Measurements from ENCODE around the gene RAB6D. TPM values are rescaled to one million over a fixed set of nuclear protein-coding genes. Genes with fewer than 3 reads are reported as not detected.
"Not testable (repeated sequence)": the region's sequence is repeated elsewhere in the genome, so short reads cannot be mapped to it uniquely, and the experiment has no call there.

The RAB6D gene
- total and polyA plus RNA-seq, 4 experiments from 2014 or later = not detected

GRCh38 chr2:131400849-131401248 lies 36.9 kb upstream of the RAB6D start:
- Histone ChIP-seq H3K27ac (ENCODE audit: low read depth, low read length) (no peak overlapping the region), H3K36me3 (ENCODE audit: insufficient read depth, low read length) (no peaks in the 10 kb centered on the region), H3K9me3 (ENCODE audit: control insufficient read depth in 1 of 2, low read length in 2 of 2) (no peaks in the 10 kb centered on the region), H3K27me3 (ENCODE audit: insufficient read depth, low read length) (no peaks in the 10 kb centered on the region), H3K4me3 (ENCODE audit: low read length in 2 of 2) (no peak overlapping the region), H3K4me1 (ENCODE audit: insufficient read depth, low read length) (no peaks in the 10 kb centered on the region)
- intact Hi-C loops (cut with micrococcal nuclease) = no loop called here
- no peaks in the 10 kb centered on the region for H3K36me3 Mint-ChIP-seq
- H3K4me1 Mint-ChIP-seq = no peaks in the 10 kb centered on the region
- H3K27ac Mint-ChIP-seq = no peak overlapping the region
- H3K27me3 Mint-ChIP-seq = peaks cover 11 to 14% of the 10 kb centered on the region in 2 donors
- H3K4me3 Mint-ChIP-seq = no peak overlapping the region
- ChIA-PET POLR2A (ENCODE audit: partially characterized antibody) (no interaction called here), CTCF (ENCODE audit: partially characterized antibody) (no interaction called here)
- H3K9me3 Mint-ChIP-seq = peaks cover 0 to 2% (median 0%) of the 10 kb centered on the region in 8 donors
- DNase-seq = no peak

- H3K9me3 ChIP-seq (ENCODE audit: control insufficient read depth in 1 of 2, low read length in 2 of 2); H3K36me3 ChIP-seq (ENCODE audit: insufficient read depth, low read length); H3K4me3 Mint-ChIP-seq; CTCF ChIA-PET (ENCODE audit: partially characterized antibody); H3K4me1 ChIP-seq (ENCODE audit: insufficient read depth, low read length); H3K4me1 Mint-ChIP-seq; H3K36me3 Mint-ChIP-seq; H3K27ac ChIP-seq (ENCODE audit: low read depth, low read length); DNase-seq; H3K9me3 Mint-ChIP-seq; intact Hi-C loops (cut with micrococcal nuclease); POLR2A ChIA-PET (ENCODE audit: partially characterized antibody); H3K27me3 ChIP-seq (ENCODE audit: insufficient read depth, low read length); H3K27ac Mint-ChIP-seq; H3K4me3 ChIP-seq (ENCODE audit: low read length in 2 of 2): not testable (repeated sequence)
- peaks cover 10 to 11% of the 10 kb centered on the region in 2 donors for H3K27me3 Mint-ChIP-seq
These were observed 36.5 kb upstream of the RAB6D start for GRCh38 chr2:131400441-131400840.

- CTCF ChIA-PET (ENCODE audit: partially characterized antibody); H3K27ac Mint-ChIP-seq; H3K36me3 ChIP-seq (ENCODE audit: insufficient read depth, low read length); H3K27ac ChIP-seq (ENCODE audit: low read depth, low read length); H3K27me3 Mint-ChIP-seq; H3K4me1 ChIP-seq (ENCODE audit: insufficient read depth, low read length); POLR2A ChIA-PET (ENCODE audit: partially characterized antibody); H3K4me1 Mint-ChIP-seq; H3K9me3 ChIP-seq (ENCODE audit: control insufficient read depth in 1 of 2, low read length in 2 of 2); H3K9me3 Mint-ChIP-seq; H3K36me3 Mint-ChIP-seq; intact Hi-C loops (cut with micrococcal nuclease); H3K27me3 ChIP-seq (ENCODE audit: insufficient read depth, low read length); DNase-seq; H3K4me3 ChIP-seq (ENCODE audit: low read length in 2 of 2); H3K4me3 Mint-ChIP-seq: not testable (repeated sequence)
These were observed 32.2 kb upstream of the RAB6D start for GRCh38 chr2:131396209-131396608.

GRCh38 chr2:131395024-131395645 lies 31.2 kb upstream of the RAB6D start:
- H3K9me3 Mint-ChIP-seq; H3K4me1 Mint-ChIP-seq; H3K27me3 ChIP-seq (ENCODE audit: insufficient read depth, low read length); H3K27me3 Mint-ChIP-seq; H3K27ac ChIP-seq (ENCODE audit: low read depth, low read length); CTCF ChIA-PET (ENCODE audit: partially characterized antibody); H3K4me3 ChIP-seq (ENCODE audit: low read length in 2 of 2); intact Hi-C loops (cut with micrococcal nuclease); H3K4me3 Mint-ChIP-seq; H3K36me3 Mint-ChIP-seq; DNase-seq; H3K36me3 ChIP-seq (ENCODE audit: insufficient read depth, low read length); H3K4me1 ChIP-seq (ENCODE audit: insufficient read depth, low read length); H3K9me3 ChIP-seq (ENCODE audit: control insufficient read depth in 1 of 2, low read length in 2 of 2); POLR2A ChIA-PET (ENCODE audit: partially characterized antibody): not testable (repeated sequence)
- H3K27ac Mint-ChIP-seq = peak overlapping the region in 1 of 7 donors; percentile 2

- Histone ChIP-seq H3K27me3 (ENCODE audit: insufficient read depth, low read length) (no peaks in the 10 kb centered on the region), H3K36me3 (ENCODE audit: insufficient read depth, low read length) (no peaks in the 10 kb centered on the region), H3K27ac (ENCODE audit: low read depth, low read length) (no peak overlapping the region), H3K9me3 (ENCODE audit: control insufficient read depth in 1 of 2, low read length in 2 of 2) (no peaks in the 10 kb centered on the region), H3K4me1 (ENCODE audit: insufficient read depth, low read length) (no peaks in the 10 kb centered on the region), H3K4me3 (ENCODE audit: low read length in 2 of 2) (no peak overlapping the region)
- Mint-ChIP-seq H3K9me3 (peaks cover 0 to 2% (median 0%) of the 10 kb centered on the region in 8 donors), H3K36me3 (no peaks in the 10 kb centered on the region), H3K27me3 (peaks cover 2 to 7% of the 10 kb centered on the region in 2 donors), H3K4me1 (peaks cover 0 to 1% (median 0%) of the 10 kb centered on the region in 4 donors), H3K27ac (no peak overlapping the region), H3K4me3 (peak overlapping the region in 1 of 8 donors; percentile 60)
- CTCF ChIA-PET (ENCODE audit: partially characterized antibody) = no interaction called here
- no peak for DNase-seq
- POLR2A ChIA-PET (ENCODE audit: partially characterized antibody) = no interaction called here
- intact Hi-C loops (cut with micrococcal nuclease) = no loop called here
These were observed 30.4 kb upstream of the RAB6D start for GRCh38 chr2:131394147-131394931.

- H3K4me1 ChIP-seq (ENCODE audit: insufficient read depth, low read length); CTCF ChIA-PET (ENCODE audit: partially characterized antibody); DNase-seq; H3K27ac ChIP-seq (ENCODE audit: low read depth, low read length); H3K36me3 Mint-ChIP-seq; POLR2A ChIA-PET (ENCODE audit: partially characterized antibody); H3K9me3 Mint-ChIP-seq; H3K9me3 ChIP-seq (ENCODE audit: control insufficient read depth in 1 of 2, low read length in 2 of 2); H3K4me3 Mint-ChIP-seq; H3K4me3 ChIP-seq (ENCODE audit: low read length in 2 of 2); intact Hi-C loops (cut with micrococcal nuclease); H3K4me1 Mint-ChIP-seq; H3K27me3 ChIP-seq (ENCODE audit: insufficient read depth, low read length); H3K27ac Mint-ChIP-seq; H3K36me3 ChIP-seq (ENCODE audit: insufficient read depth, low read length); H3K27me3 Mint-ChIP-seq: not testable (repeated sequence)
These were observed 28.0 kb upstream of the RAB6D start for GRCh38 chr2:131391953-131392352.

GRCh38 chr2:131391471-131391870 lies 27.5 kb upstream of the RAB6D start:
- H3K27me3 Mint-ChIP-seq; H3K36me3 Mint-ChIP-seq; CTCF ChIA-PET (ENCODE audit: partially characterized antibody); DNase-seq; H3K4me3 ChIP-seq (ENCODE audit: low read length in 2 of 2); H3K27me3 ChIP-seq (ENCODE audit: insufficient read depth, low read length); H3K27ac ChIP-seq (ENCODE audit: low read depth, low read length); H3K9me3 ChIP-seq (ENCODE audit: control insufficient read depth in 1 of 2, low read length in 2 of 2); intact Hi-C loops (cut with micrococcal nuclease); H3K27ac Mint-ChIP-seq; H3K4me3 Mint-ChIP-seq; POLR2A ChIA-PET (ENCODE audit: partially characterized antibody); H3K9me3 Mint-ChIP-seq; H3K4me1 Mint-ChIP-seq; H3K4me1 ChIP-seq (ENCODE audit: insufficient read depth, low read length); H3K36me3 ChIP-seq (ENCODE audit: insufficient read depth, low read length): not testable (repeated sequence)

Measured in CD4-positive, alpha-beta memory T cell (primary cell).